Occipital lobe (tissue), 2 donors: ENCODE data around the gene KIF7. TPM values are rescaled to one million over a fixed set of nuclear protein-coding genes. Genes with fewer than 3 reads are reported as not detected.

Experiments
- DNase-seq: peaks from one replicate; lab custom pipeline; 2025; lab: John Stamatoyannopoulos, UW
- total RNA-seq: library from RNA; depleted of rRNA; stranded (reverse); fragments of >200 nt; gene quantifications from one replicate; pipeline ENCODE4 v1.2.3, GENCODE V29; 2014

The KIF7 gene
- total RNA-seq, 1 donor from 2014 or later: 5.1 TPM

DNA sequence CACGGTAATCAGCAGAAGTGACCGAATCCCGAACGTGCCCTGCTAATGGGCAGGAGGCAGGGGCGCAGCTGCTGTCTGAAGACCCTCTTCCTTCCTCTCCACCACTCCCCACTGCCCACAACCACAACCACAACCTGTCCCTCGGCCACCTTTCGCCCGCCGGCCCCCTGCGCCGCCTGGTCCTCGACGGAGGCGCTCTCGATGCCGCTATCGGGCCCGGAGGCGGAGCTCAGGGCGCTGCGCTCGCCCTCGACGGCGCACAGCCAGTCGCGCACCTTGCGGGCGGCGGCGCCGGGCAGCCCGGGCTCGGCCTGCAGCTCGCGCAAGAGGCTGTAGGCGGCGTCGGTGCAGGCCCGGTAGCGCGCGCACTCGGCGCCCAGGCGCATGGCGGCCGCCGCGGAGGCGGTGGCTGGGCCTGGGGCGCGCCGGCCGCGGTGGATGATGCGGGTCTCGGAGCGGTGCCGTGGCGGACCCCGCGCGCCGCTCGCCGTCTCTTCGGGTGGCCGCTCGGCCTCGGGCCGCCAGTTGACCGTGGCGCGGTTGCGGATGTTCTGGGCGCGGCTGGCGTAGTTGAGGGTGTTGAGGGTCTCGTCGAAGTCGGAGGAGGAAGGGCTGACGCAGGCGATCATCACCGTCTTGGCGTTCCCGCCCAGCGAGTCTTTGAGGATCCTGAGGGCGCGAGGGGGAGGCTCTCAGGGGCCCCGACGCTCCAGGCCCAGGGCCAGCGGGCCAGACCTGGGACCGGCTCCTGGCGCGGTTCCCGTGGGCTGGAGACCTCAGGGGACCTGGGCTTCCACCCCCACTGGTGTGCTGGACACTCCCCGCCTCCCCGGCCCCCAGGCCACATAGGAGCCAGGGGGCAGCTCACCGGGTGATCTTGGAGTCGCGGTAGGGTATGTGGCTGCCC is 6.9 kb downstream of the KIF7 start:
- DNase-seq: no peak

DNA sequence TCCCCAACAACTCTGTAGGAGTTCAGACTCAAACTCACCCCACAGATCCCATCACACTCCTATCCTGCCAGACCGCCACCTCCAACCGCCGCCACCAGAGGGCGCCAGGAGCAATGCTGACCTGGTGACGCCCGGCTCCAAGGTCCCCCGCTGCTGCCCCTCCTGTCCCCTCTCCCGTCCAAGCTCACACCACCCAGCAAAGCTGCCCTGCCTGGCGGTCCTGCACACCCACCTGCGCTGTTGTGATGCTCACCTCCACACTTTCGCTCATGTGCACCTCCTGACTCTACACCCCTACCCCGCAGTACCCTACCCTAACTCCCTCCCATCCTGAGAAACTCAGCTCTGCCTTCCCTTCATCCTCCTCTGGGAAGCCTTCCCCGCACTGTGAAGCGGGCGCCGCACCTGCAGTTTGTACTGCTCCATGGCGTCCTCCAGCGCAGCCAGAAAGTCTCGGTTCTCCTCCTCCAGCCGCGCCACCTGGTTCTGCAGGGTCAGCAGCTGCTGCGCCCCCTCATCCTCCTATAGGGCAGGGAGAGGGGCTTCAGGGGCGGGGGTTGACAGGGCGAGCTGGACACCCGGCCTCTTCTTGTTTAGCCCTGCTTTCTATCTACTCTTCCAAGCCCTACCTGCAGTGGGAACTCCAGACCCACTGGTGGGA is 7.9 kb downstream of the KIF7 start:
- no peak for DNase-seq

- DNase-seq: no peak
These were observed 8.7 kb downstream of the KIF7 start for GRCh38 chr15:89646416-89647141.

DNA sequence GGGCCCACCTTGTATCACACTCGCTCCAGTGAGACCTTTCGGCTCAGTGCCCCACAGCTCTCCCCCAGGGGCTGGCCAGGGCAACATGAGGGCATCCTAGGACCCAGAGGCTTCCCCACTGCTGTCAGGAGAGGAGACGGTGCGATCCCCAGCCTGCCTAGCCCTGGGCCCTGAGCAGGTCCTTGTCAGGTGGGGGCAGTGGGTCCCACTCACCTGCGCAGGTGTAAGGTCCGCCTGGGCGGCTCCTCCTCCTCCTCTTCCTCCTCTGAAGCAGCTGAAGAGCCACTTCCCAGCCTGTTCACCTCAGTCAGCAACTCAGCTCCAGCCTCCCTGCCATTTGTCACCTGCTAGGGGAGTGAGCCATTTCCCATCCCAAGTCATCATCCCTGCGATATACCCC is 9.6 kb downstream of the KIF7 start:
- DNase-seq: no peak

GRCh38 chr15:89642106-89642505 is 13.2 kb downstream of the KIF7 start:
- DNase-seq: no peak

DNA sequence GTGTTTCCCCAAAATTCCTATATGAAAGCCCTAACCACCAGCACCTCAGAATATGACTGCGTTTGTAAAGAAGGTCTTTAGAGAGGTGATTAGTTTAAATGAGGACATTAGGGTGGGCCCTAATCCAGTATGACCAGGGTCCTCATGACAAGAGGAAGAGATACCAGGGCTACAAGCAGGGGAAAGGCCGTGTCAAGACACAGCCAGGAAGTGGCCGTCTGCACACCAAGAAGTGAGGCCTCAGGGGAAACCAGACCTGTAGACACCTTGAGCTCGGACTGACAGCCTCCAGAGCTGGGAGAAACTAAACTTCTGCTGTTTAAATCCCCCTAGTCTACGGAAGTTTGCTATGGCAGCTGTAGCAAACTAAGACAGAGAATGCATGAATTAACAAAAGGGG is 14.2 kb downstream of the KIF7 start:
- DNase-seq: no peak

GRCh38 chr15:89640245-89640644 is 15.0 kb downstream of the KIF7 start:
- DNase-seq: no peak

DNA sequence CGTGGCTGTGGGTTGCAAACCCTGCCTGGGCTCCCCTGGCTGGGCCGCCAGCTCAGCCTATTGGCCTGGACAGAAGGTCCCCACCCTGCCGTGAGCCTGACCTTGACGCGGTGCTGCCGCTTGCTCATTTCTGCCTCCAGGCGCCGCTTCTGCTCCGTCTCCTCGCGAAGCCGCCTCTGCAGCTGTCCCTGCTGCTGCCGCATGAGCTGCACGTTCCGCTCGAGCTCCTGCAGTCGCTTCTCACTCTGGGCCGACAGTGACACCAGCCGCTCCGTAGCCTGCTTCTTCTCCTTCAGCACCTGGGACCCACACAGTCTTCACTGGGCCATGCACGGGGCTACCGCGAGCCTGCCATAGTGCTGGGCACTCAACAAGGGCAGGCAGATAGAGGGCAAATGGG is 21.7 kb downstream of the KIF7 start:
- DNase-seq: no peak

GRCh38 chr15:89632563-89633430 is 22.5 kb downstream of the KIF7 start:
- no peak for DNase-seq

- DNase-seq: no peak
These were observed 23.4 kb downstream of the KIF7 start for GRCh38 chr15:89631902-89632264.

DNA sequence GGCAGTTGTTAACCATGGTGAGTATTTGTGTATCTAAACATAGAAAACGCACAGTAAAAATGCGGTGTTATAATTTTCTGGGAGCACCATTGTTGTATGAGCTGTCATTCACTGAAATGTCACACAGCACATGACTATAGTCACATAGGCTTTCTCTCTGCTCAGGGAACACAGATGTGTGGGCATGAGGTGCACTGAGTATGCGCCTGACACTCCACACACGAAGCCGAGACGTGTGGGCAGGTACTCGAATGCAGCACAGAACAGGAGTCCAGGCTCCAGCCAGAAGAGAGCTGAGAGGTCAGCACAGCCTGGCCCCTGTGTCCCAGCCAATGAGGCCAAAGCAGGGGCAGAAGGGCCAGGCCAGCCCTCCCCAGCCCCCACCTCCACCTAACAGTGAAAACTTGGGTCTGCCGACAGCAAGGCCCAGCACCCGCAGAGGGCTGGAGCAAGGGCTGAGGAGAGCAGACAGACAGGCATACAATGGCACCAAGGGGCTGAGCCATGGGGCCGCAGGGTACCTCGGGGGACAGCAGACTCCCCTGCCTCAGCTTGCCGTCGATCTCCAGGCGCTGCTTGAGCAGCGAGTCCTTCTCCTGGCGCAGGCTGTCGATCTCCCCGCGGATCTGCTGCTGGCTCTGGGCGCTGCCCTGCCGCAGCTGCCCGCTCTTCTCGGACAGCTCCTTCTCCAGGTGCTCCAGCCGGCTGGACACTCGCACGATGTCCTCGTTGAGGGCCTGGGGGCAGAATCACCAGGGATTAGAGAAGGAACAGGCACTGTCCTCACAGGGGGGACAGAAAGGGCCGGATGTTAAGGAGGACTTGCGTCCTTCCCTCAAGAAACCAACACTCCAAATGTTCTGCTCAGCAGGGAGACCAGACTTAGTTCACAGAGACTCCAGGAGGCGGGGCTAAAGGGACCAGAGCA is 24.0 kb downstream of the KIF7 start:
- no peak for DNase-seq

DNA sequence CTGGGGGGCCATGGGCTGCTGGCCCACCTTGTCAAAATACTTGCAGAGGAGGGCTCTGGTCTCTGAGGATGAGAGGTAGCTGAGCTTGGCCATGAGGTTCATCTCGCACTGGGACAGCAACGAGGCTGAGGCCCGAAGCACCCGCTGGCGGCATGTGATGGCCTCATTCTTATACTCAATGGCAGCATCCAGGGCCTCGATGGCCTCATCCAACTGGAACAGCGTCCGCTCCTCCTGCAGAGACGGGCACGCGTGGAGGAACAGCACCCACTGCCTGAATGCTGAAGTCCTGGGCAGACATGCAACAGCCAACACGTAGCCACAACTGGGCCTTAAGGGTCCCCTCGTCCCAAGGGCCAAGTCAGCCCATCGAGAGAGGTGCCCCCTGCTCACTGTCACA is 25.0 kb downstream of the KIF7 start:
- no peak for DNase-seq

GRCh38 chr15:89629829-89630228 is 25.4 kb downstream of the KIF7 start:
- no peak for DNase-seq

- DNase-seq: no peak
These were observed 26.2 kb downstream of the KIF7 start for GRCh38 chr15:89628806-89629715.

DNA sequence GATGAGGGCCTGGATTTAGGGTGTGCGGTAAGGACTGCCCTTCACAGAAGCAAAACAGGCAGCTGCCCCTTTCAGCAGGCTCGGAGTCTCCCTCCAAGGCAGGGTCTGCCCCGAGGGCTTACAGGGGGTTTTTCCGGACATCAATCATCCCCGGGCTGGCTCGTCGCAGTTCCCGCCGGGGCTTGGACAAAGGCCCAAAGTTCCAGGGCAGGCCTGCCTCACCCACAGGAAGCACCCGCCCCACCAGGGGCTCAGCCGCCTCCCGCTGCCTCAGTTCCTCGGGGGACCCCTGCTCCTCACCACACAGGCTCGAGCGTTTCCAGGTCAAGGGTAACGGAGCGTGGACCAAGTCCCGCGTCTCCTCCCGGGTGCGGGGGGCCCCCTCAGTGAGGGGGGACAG is 27.0 kb downstream of the KIF7 start:
- DNase-seq: no peak

GRCh38 chr15:89627256-89627970 is 27.9 kb downstream of the KIF7 start:
- no peak for DNase-seq

- DNase-seq: no peak
These were observed 29.6 kb downstream of the KIF7 start for GRCh38 chr15:89625716-89626115.

DNA sequence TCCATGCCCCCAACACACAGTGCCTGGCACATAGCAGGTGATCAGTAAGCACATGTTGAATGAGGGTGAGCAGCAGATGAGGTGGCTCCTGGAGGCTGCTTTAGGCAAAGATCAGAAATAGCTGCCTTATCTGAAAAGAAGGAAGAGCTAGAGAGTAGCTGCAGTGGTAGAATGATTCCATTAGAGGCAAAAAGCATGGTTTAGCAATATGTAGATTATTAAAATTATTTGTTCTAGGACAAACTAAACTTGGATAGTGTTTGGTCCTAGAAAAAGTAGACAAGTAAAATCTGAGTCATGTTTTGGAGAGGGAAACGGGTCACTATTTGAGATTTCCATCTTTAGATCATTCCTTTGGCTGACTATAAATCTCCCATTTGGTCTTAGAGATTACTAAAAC is 32.1 kb downstream of the KIF7 start:
- DNase-seq: no peak

DNA sequence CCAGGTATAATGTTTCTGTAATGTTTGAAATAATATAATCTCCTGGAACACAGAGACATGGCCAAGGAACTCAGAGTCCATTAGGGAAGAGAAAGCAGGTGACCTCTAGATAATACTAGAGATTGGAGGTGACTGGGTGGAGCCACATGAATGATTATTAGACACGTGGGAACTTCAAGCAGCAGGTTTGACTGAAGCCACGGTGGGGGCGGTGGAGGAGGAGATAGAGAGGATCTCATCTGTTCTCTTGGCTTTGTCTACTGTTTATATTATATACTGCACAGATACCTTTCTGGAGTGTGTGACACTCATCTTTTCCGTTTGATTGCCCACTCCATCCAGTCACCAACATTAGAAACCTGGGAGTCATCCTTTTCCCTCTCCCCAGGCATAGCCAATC is 33.7 kb downstream of the KIF7 start:
- DNase-seq: no peak
